SH-SY5Y (cell line): ENCODE measurements around the gene ACKR1.

Experiments used
- GATA2 ChIP-seq: IDR thresholded peaks from 2 replicates; pipeline ENCODE4 v1.6.1; 2011; ENCODE audit warnings: mild to moderate bottlenecking, low read depth, low read length
- GATA3 ChIP-seq: IDR thresholded peaks from 2 replicates; pipeline ENCODE4 v1.6.1; 2011; ENCODE audit warnings: low read depth, mild to moderate bottlenecking, low read length, moderate library complexity

ACKR1 gene

DNA sequence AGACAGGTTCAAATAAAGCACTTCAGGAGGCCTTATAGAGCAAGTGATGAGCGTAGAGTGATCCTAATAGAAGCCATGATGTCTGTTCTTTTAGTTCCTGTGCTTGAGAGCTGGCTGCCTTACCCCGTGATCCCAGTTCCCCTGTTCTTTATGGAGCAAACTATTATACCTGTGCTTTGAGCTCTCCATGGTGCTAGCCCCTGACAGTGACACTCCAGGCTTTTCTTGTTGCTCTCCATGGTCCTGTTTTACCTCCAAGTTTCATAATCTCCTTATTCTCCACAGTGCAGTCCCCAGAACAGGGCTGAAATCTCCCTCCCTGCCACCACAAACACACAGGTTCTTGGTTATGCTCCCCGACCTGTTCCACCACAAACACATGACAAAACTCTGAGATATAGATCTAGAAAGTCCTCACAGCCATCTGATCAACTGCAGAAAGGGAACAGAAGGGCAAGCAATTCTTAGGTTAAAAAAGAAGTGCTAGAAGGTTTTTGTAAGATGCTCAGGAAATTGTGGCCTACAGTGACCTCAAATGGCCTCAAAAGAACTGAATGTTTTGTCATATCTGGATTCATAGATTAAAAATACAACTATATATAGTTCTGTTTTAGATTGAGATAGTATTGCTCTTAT lies 27.3 kb upstream of the ACKR1 start:
- no peak for TF ChIP-seq GATA3
- no peak for TF ChIP-seq GATA2

DNA sequence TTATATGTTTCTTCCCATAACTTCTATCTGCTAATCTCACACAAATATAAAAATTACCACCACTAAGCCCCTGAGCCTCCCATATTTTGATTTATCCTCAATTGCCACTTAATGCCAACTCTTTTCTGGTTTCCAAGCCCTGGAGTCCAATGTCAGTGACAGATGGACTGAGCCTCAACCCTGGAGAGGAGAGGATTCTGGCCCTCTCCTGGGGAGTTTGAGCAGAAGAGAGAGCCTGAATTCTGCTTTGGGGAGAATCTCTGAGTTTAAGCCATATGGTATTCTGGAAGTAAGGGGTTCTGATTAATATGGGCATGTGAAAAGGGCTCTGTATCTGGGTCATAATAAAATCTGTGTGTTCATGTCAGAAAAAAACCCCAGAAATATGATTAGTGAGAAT lies 24.8 kb upstream of the ACKR1 start:
- TF ChIP-seq GATA2: no peak
- no peak for TF ChIP-seq GATA3

DNA sequence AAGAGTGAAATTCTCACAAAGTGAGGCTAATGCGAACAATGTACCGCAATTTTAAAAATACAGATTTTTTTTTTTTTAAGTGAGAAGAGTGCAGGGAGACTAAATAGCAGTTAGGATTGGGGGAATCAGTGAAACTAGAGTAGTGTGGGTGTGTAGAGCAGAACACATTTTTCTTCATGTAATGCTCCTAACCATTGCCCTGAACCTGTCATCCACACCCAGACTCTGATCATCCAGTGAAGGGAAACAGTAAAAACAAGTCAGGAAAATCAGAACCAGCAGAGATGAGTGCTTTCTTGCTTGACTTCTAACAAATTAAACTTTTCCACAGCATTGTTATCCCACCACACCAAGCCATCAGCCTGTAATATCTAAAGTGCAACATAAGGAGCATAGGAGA lies 24.2 kb upstream of the ACKR1 start:
- TF ChIP-seq GATA3 (no peak), GATA2 (no peak)

DNA sequence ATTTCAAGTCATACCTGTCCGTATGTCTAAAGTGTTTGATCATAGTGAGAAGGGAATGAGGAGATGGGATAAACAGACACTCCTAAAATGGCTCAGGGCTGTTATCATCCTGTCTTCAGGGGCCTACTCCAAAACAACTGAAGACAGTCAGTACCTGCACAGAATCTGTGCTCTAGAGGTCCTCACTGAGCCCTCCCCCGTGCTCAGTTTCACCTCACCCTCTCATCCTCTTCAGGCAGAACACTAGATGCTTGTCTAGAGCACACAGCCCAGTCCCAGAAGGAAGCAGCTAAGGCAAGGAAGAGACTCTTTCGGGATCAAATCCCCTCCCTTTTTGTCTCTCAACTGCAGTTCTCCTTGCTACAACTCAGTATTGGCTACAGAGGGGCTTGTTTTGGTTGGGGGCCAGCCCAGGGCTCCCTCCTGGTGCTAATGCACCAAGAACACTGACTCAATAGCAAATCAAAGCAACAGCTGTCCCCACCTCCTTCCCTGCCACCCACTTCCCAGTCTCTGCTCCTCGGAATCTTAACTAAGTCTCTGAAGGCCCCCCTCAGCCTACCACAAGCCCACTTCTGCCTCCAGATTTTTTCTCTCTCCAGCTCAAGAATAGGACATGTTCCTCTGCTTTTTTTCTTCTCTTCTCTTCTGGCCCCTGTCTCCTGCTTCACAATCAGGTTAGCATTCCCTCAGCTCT lies 23.2 kb upstream of the ACKR1 start:
- no peak for TF ChIP-seq GATA2
- TF ChIP-seq GATA3: no peak

DNA sequence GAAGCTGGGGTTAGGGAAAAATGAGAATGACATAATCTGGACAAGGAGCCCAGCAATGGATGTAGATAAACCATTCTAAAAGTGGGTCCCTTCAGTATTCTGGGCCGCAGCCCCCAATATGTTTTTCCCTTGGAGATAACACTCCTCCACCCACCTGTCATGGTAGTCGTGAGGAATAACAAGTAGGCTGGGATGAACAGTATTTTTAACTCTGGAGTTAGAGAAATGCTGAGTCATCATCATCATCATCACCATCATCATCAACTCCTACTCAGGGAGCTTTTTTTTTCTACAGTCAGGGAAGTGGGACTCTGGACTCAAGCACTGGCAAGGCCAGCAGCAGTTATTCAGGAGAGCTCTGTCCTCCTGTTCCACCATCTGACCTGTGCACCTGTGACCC lies 20.5 kb upstream of the ACKR1 start:
- TF ChIP-seq GATA2 (no peak), GATA3 (no peak)

DNA sequence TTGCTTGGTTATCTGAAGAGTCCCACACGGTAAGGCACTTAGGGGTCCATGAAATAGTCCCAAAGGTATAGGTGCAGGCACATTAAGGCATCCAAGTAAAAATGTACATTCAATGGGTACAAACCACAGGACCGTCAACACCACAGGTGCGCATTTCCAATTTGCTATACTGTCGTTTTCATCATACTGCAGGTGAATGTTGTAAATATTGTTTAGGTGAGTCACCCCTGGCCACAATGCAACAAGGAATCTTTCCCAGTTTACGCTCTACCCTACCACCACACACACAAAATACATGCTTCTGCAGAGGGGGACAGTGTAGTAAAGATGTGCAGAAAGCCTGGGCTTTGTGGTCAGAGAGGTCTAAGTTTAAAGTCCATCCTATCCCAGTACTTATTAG lies 19.6 kb upstream of the ACKR1 start:
- no peak for TF ChIP-seq GATA2
- TF ChIP-seq GATA3: no peak

DNA sequence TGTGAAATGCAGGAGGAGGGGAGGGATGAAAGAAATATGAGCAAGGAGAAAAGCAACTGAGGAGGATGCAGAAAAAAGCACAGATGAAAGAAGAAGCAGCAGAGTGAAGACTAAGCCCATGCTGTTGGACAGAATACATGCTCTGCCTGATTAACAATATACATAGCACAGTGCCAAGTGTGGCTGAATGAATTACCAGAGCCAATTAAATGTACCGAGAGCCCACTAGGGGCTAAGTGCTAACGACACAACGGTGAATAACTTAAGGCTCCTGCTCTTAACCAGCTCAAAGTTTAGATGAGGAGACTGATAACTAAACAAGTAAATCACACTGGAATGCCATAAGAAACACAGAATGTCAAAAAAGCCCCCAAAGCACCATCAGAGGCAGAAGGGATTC lies 17.6 kb upstream of the ACKR1 start:
- no peak for TF ChIP-seq GATA2
- TF ChIP-seq GATA3: no peak

DNA sequence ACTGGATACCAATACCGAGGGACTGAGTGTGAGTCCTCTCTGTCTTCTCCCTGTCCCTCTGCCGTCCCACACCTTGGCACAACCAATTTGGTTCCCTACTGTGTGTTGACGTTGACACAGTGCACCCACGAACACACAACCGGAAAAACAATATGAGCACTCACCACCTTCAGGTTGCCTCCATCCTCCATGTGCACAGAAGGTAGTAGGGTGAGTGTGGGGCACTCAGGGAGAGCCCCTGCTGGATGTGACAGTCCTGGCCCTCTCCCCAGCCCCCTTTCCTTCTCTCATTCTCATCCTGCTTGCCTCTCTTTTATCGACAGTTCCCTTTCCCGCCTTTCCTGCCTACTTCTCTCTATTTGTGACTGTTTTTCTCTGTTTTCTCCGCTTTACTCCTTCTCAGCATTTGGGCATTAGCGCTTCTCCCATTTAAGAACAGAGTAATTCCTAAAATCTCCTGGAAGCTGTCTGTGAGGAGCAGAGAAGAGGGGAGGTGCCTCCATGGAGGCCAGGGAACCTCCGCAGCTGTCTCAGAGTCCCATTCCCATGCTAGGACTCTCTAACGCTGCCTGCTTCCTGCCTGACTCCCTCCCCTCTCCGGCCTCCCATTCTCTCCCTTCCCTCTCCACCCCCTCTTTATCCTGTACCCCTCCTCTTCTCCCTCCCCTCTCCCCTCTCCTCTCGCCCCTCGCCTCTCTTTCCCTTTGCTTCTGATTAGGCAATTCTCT lies 16.9 kb upstream of the ACKR1 start:
- no peak for TF ChIP-seq GATA2
- no peak for TF ChIP-seq GATA3

DNA sequence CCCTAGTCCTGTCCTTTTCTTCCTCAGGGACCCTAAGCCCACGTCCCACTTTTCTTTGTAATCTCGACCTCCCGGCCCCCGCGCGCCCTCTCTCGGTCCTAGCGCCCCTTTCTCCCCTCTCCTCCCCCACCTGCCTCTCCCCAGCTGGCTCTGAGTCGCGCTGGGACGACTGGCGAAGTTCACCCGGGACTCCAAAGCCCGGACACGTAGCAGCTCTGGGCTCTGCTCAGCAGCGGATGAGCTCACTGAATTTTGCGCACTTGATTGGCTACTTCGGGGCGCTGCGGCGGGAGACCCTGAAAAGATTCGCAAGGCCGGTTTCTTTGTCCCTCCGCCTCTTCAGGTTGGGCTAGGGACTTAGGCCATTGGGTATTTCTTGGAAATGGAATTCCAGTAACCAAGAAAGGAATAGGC lies 16.3 kb upstream of the ACKR1 start:
- TF ChIP-seq GATA2 (no peak), GATA3 (no peak)

DNA sequence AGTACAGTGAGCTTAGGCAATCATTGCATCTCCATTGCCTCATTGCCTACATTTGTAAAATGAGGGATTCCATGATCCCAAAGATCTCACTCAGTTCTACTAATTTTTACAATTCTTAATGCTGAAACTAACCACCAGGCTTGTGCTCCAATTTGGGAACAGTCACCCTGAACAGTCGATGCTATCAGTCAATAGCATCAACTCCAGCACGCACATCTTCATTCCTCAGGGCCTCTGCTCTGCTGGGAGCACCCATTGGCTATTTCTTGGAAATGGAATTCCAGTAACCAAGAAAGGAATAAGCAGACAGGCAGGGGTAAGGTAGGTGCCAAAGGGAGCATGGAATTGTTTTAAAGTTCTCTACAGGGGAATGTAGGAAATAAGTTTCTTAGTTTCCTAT lies 14.2 kb upstream of the ACKR1 start:
- TF ChIP-seq GATA2: no peak; the same call in 1 of the 2 replicates
- no peak for TF ChIP-seq GATA3

DNA sequence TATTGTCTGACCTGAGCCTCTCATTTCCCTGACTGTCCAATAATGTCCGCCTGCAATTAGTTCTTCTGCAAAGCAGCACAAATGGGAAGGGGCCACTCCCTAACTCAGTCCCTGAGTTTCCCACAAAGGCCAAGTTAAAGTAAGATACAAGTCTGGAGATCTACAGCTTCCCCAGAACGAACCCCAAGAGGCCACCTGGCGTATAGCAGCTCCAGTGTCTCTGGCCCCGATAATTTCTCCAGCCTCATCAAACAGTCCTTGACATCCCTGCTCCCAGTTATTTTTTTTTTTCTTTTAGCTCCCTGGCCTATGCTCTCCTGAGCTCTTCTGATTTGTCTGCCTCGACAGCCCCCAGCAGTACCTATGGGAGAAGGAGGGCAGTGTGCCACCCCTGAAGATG lies 8.1 kb upstream of the ACKR1 start:
- TF ChIP-seq GATA2 (no peak), GATA3 (no peak)

DNA sequence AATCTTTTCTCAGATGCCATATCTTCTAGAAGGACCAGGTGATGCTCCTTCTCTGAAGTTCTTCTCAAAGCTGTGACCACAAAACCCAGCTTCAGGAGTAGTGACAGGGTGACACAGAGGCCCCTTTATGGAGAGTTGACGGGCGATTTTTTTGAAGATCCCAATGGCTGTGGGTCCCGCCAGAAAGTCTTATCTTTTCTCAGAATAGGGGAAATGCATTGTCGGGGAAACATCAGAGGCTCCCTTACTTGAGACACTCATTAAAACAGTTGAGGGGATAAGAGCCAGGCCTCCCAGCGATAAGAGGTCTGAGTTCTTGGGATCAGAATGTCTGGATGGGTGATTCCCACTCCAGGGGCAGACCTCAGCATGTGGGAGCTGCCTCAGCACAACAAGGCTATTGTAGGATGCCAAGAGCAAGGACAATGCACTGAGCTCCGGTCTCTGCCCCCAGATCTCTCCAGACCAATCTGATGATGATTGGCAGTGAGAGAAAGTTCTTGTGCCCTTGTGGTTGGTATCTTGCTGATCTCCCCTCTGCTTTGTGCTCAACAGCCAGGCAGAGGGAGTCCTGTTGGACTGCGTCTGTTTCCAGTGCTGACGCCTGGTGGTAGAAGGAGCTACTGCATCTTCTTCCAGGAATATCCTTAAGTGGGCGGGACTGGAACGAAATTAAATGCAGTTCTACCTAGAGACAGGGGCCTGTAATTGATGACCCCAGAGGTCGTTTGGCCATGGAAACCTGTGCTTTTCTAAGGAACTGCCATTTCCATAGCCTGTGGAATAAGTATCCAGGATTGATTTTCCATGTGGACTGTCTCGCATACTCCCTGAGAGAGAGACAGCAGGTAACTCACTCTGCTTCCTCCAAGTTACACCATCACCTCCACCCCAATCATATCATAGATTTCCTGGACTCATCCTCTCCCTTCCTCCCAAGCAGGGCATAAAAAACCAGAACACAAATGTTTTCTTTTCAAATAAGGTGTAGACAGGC lies 6.8 kb upstream of the ACKR1 start:
- peak; percentile 94 for TF ChIP-seq GATA2
- TF ChIP-seq GATA3: no peak

DNA sequence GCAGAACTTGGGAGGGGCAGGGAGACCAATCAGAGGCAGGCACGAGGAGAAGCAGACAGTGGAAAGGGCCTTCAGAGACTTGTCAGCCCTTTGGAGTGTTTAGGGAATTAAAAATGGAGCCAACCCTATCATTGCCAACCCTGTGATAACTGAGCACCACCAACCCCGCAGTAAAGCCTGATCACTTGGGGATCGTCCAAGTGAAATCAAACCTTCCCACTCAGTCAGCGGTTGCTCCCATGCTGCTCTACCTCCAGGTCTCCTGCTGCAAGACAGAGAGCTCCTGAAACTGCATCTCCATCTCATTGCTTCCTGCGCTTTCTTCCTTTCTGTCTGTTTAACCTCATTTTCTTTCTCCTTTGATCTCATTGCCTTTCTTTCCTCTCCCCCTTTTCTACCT lies 4.8 kb upstream of the ACKR1 start:
- TF ChIP-seq GATA2 (no peak), GATA3 (no peak)

DNA sequence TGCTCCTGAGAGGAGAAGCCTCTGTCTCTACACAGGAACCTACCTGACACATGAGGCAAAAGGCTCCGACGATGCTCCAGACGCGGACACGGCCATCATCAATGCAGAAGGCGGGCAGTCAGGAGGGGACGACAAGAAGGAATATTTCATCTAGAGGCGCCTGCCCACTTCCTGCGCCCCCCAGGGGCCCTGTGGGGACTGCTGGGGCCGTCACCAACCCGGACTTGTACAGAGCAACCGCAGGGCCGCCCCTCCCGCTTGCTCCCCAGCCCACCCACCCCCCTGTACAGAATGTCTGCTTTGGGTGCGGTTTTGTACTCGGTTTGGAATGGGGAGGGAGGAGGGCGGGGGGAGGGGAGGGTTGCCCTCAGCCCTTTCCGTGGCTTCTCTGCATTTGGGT lies 3.9 kb upstream of the ACKR1 start:
- TF ChIP-seq GATA3 (no peak), GATA2 (no peak)
